GM21576 (cell line): ENCODE results near the gene SBF2.
"Not testable (repeated sequence)": the region's sequence is repeated elsewhere in the genome, so short reads cannot be mapped to it uniquely, and the experiment has no call there.

Experiments used
- ATAC-seq: cut with Tn5 transposase; IDR thresholded peaks from one replicate; pipeline ENCODE4 v1.9.1; 2021; ENCODE audit warnings: mild to moderate bottlenecking, moderate library complexity; ENCODE audit not compliant: unreplicated experiment

Gene SBF2

GRCh38 chr11:10272132-10272531, 21.9 kb downstream of the SBF2 start:
- ATAC-seq: no peak

GRCh38 chr11:10268746-10269488, 25.1 kb downstream of the SBF2 start:
- no peak for ATAC-seq

GRCh38 chr11:10267821-10268220, 26.2 kb downstream of the SBF2 start:
- no peak for ATAC-seq

- no peak for ATAC-seq
Measured at GRCh38 chr11:10265936-10266335, 28.1 kb downstream of the SBF2 start.

GRCh38 chr11:10264716-10265115, 29.3 kb downstream of the SBF2 start:
- not testable (repeated sequence) for ATAC-seq

GRCh38 chr11:10263929-10264328, 30.1 kb downstream of the SBF2 start:
- no peak for ATAC-seq

GRCh38 chr11:10261821-10262220, 32.2 kb downstream of the SBF2 start:
- ATAC-seq: no peak

GRCh38 chr11:10257478-10257877, 36.5 kb downstream of the SBF2 start:
- ATAC-seq: no peak

- no peak for ATAC-seq
Measured at GRCh38 chr11:10255388-10256125, 38.5 kb downstream of the SBF2 start.

- not testable (repeated sequence) for ATAC-seq
Measured at GRCh38 chr11:10249448-10250131, 44.4 kb downstream of the SBF2 start.

- ATAC-seq: no peak
Measured at GRCh38 chr11:10247011-10247410, 47.0 kb downstream of the SBF2 start.

- no peak for ATAC-seq
Measured at GRCh38 chr11:10243896-10244575, 50.0 kb downstream of the SBF2 start.

- no peak for ATAC-seq
Measured at GRCh38 chr11:10236840-10237239, 57.2 kb downstream of the SBF2 start.

- no peak for ATAC-seq
Measured at GRCh38 chr11:10233581-10233980, 60.4 kb downstream of the SBF2 start.

- ATAC-seq: no peak
Measured at GRCh38 chr11:10232756-10233155, 61.3 kb downstream of the SBF2 start.

GRCh38 chr11:10231803-10232202, 62.2 kb downstream of the SBF2 start:
- ATAC-seq: not testable (repeated sequence)

- ATAC-seq: no peak
Measured at GRCh38 chr11:10225553-10225952, 68.5 kb downstream of the SBF2 start.

- no peak for ATAC-seq
Measured at GRCh38 chr11:10222399-10222798, 71.6 kb downstream of the SBF2 start.

- ATAC-seq: no peak
Measured at GRCh38 chr11:10221342-10221741, 72.7 kb downstream of the SBF2 start.

- no peak for ATAC-seq
Measured at GRCh38 chr11:10211470-10211869, 82.5 kb downstream of the SBF2 start.

- no peak for ATAC-seq
Measured at GRCh38 chr11:10209326-10209725, 84.7 kb downstream of the SBF2 start.
